WTC11 (cell line): ENCODE results near the gene SETMAR.

Source experiments
- ATF1 ChIP-seq: sonication (generic); formaldehyde crosslinking; IDR thresholded peaks from 2 replicates; pipeline ENCODE4 v1.8.1; 2023; ENCODE audit warnings: mild to moderate bottlenecking, moderate library complexity, missing genetic modification reagents
- CTCF ChIP-seq: fragments of 200-600 bp; IDR thresholded peaks from 2 replicates; pipeline ENCODE4 v1.8.0; 2022; ENCODE audit warnings: antibody characterized with exemption
- E2F1 ChIP-seq: sonication (generic); formaldehyde crosslinking; IDR thresholded peaks from 2 replicates; pipeline ENCODE4 v1.8.0; 2022; ENCODE audit warnings: mild to moderate bottlenecking, missing genetic modification reagents
- FOXJ3 ChIP-seq: sonication (generic); formaldehyde crosslinking; IDR thresholded peaks from 2 replicates; pipeline ENCODE4 v1.9.0; 2021; ENCODE audit warnings: missing genetic modification reagents, mild to moderate bottlenecking, borderline replicate concordance
- JUN ChIP-seq: sonication (generic); formaldehyde crosslinking; IDR thresholded peaks from 2 replicates; pipeline ENCODE4 v1.8.0; 2023; ENCODE audit warnings: mild to moderate bottlenecking, missing genetic modification reagents
- MAX ChIP-seq: sonication (generic); formaldehyde crosslinking; IDR thresholded peaks from 2 replicates; pipeline ENCODE4 v1.8.0; 2022; ENCODE audit warnings: mild to moderate bottlenecking, missing genetic modification reagents
- MXD4 ChIP-seq: fragments of 250-450 bp; sonication (Bioruptor Pico); IDR thresholded peaks from 2 replicates; pipeline ENCODE4 v1.8.0; 2021; ENCODE audit warnings: mild to moderate bottlenecking, moderate library complexity, borderline replicate concordance
- NR2C2 ChIP-seq: sonication (generic); formaldehyde crosslinking; IDR thresholded peaks from 2 replicates; pipeline ENCODE4 v1.8.0; 2022; ENCODE audit warnings: mild to moderate bottlenecking, missing genetic modification reagents
- PRDM15 ChIP-seq: sonication (generic); formaldehyde crosslinking; IDR thresholded peaks from 2 replicates; pipeline ENCODE4 v1.8.0; 2022; ENCODE audit warnings: missing genetic modification reagents

- TF ChIP-seq MXD4 (CRISPR knock-in tag) (no peak), ATF1 (CRISPR knock-in tag) (no peak), CTCF (no peak), FOXJ3 (CRISPR knock-in tag) (no peak), E2F1 (CRISPR knock-in tag) (no peak), JUN (CRISPR knock-in tag) (no peak), PRDM15 (no peak), MAX (CRISPR knock-in tag) (no peak), NR2C2 (no peak)
Observed at GRCh38 chr3:4332574-4332973, 29.4 kb downstream of the SETMAR start.
